ENCODE measurements around the gene PCSK6. TPM values are rescaled to one million over a fixed set of nuclear protein-coding genes. Genes with fewer than 3 reads are reported as not detected.

The PCSK6 gene
- total RNA-seq, 1 donor from 2014 or later: 1.1 TPM

GRCh38 chr15:101296418-101297405 lies 192.8 kb downstream of the PCSK6 start:
- no peak for DNase-seq
- CTCF ChIA-PET: interaction anchor here (1.1 to 1.5 kb wide), 2 partner anchors 205 to 343 kb away, joined by 3 to 11 read pairs; no protein-coding TSS in a partner anchor
- Mint-ChIP-seq H3K4me3 (peak overlapping the region; percentile 11), H3K4me1 (peaks cover 33% of the 10 kb centered on the region), H3K9me3 (no peaks in the 10 kb centered on the region), H3K36me3 (ENCODE audit: low read depth) (peaks cover 28% of the 10 kb centered on the region), H3K27me3 (no peaks in the 10 kb centered on the region), H3K27ac (no peak overlapping the region)
- intact Hi-C loops (cut with micrococcal nuclease): loop anchor here (10.0 kb wide), 1 partner anchor 1372 kb away; no protein-coding TSS in a partner anchor
- TF ChIP-seq, protein P1, sequence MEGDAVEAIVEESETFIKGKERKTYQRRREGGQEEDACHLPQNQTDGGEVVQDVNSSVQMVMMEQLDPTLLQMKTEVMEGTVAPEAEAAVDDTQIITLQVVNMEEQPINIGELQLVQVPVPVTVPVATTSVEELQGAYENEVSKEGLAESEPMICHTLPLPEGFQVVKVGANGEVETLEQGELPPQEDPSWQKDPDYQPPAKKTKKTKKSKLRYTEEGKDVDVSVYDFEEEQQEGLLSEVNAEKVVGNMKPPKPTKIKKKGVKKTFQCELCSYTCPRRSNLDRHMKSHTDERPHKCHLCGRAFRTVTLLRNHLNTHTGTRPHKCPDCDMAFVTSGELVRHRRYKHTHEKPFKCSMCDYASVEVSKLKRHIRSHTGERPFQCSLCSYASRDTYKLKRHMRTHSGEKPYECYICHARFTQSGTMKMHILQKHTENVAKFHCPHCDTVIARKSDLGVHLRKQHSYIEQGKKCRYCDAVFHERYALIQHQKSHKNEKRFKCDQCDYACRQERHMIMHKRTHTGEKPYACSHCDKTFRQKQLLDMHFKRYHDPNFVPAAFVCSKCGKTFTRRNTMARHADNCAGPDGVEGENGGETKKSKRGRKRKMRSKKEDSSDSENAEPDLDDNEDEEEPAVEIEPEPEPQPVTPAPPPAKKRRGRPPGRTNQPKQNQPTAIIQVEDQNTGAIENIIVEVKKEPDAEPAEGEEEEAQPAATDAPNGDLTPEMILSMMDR (IDR thresholded peaks at IDR 0.05): no peak
- POLR2A ChIA-PET: interaction anchor here (2.6 to 3.0 kb wide), 3 partner anchors 12 to 357 kb away, joined by 21 to 29 read pairs (median 25); partner anchors contain the start of gene TM2D3
- no peak for ATAC-seq (ENCODE audit: low read depth)

DNA sequence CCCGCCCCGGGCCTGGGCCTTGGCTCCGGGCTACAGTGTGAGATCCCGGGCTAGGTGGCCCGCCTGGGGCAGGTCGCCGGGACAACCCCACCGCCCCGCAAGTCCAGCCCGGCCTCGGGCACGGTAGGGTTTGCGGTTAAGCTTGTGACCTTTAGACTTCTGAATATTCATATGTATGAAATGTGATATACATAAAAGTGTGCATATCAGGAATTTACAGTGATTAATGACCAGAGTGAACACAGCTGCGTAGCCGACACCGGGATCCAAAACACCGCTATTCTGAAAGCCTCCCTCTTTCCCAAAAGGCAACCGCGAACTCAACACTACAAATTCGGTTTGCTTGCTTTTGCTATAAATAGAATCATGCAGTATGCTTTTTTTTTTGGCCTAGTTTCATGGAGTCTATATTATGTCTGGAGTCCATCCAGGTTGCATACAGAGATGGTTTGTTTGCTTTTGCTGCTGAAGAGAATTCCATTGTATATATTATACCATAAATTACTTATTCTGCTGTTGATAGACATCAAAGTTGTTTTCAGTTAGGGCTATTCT lies 193.8 kb downstream of the PCSK6 start:
- intact Hi-C loops (cut with micrococcal nuclease): loop anchor here (1.0 to 10.0 kb wide), 5 partner anchors 39 to 1371 kb away; partner anchors contain the start of genes ASB7, LINS1, LRRK1 and TM2D3
- no peaks in the 10 kb centered on the region for H3K9me3 Mint-ChIP-seq
- TF ChIP-seq, protein P1 (IDR thresholded peaks at IDR 0.05): no peak
- CTCF ChIA-PET: interaction anchor here (0.6 to 1.8 kb wide), 6 partner anchors 10 to 368 kb away, joined by 3 to 8 read pairs (median 3); no protein-coding TSS in a partner anchor
- no peak for DNase-seq
- POLR2A ChIA-PET: interaction anchor here (0.6 to 3.0 kb wide), 9 partner anchors 11 to 693 kb away, joined by 3 to 30 read pairs (median 13); partner anchors contain the start of genes ASB7, CHSY1, LINS1 and TM2D3
- peak overlapping the region; percentile 95 for H3K27ac Mint-ChIP-seq
- ATAC-seq (ENCODE audit: low read depth): no peak
- H3K4me3 Mint-ChIP-seq: peak overlapping the region; percentile 97
- peaks cover 39% of the 10 kb centered on the region for H3K4me1 Mint-ChIP-seq
- H3K27me3 Mint-ChIP-seq: no peaks in the 10 kb centered on the region
- H3K36me3 Mint-ChIP-seq (ENCODE audit: low read depth): peaks cover 31% of the 10 kb centered on the region

DNA sequence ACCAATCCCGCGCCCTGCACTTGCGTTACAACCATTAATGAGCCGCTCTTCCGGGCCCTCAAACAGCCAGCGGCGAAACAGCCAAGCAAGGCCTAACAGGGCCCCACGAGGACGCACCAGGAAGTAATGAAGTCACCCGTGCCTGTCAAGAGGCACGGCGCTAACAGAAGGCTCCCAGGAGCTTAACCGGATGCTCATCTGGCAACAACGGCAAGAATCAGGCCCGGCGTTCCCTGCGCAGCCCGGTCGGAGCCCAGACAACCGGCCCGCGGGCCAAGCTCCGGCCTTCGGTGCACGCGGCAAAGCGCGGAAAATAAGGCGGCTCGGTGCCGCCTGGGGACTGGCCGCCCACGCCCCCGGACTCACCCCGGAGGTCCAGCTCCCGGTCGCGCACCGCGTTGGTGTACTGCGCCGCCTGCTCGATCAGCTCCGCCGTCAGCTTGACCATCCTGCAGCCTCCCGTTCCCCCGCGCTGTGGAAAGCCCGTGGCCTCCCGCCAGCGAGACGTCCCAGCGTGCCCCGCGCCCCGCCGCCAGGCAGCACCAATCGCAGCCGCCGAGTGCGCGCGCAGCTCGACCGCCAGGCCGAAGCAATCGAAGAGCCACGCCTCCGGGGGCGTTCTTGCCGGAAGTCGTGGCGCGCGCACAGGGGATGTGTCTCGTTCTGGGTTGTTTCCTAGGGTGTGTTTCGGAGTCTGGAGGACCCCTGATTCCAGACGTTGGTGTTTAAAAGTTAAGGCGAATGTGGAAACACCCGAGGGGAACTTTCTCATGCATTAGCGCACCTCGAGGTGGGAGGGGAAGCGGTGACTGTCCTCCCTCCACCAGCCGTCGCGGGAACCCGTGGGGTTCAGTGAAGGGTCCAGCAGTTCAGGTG lies 194.5 kb downstream of the PCSK6 start, which contains the start of gene SNRPA1:
Gene SNRPA1 (minus strand): TSS at position 518 of the 876 bp plus-strand sequence. CDS start 70 bp downstream, at position 448.
- Mint-ChIP-seq H3K27ac (peak within 1 kb of the TSS; percentile 95), H3K9me3 (no peaks in the 10 kb centered on the region), H3K4me3 (peak within 1 kb of the TSS; percentile 97), H3K36me3 (ENCODE audit: low read depth) (peaks cover 36% of the 10 kb centered on the region), H3K4me1 (peaks cover 45% of the 10 kb centered on the region), H3K27me3 (no peaks in the 10 kb centered on the region)
- CTCF ChIA-PET: interaction anchor here (0.6 to 1.8 kb wide), 7 partner anchors 9 to 367 kb away, joined by 3 to 8 read pairs (median 3); no protein-coding TSS in a partner anchor
- DNase-seq (peak; percentile 99), ATAC-seq (ENCODE audit: low read depth) (peak; percentile 83)
- intact Hi-C loops (cut with micrococcal nuclease): loop anchor here (1.0 to 10.0 kb wide), 8 partner anchors 18 to 1370 kb away; partner anchors contain the start of genes ASB7, LINS1, LRRK1 and SELENOS
- TF ChIP-seq, protein P1 (IDR thresholded peaks at IDR 0.05): no peak
- POLR2A ChIA-PET: interaction anchor here (0.6 to 3.0 kb wide), 15 partner anchors 10 to 692 kb away, joined by 3 to 30 read pairs (median 6); partner anchors contain the start of genes ASB7, CHSY1, LINS1 and TARS3

GRCh38 chr15:101293122-101293521 lies 196.4 kb downstream of the PCSK6 start:
- ChIA-PET CTCF (interaction anchor here (1.1 to 5.9 kb wide), 3 partner anchors 208 to 348 kb away, joined by 3 to 42 read pairs (median 4); no protein-coding TSS in a partner anchor), POLR2A (interaction anchor here (0.7 to 1.4 kb wide), 6 partner anchors 11 to 373 kb away, joined by 3 to 9 read pairs (median 4); partner anchors contain the start of gene TM2D3)
- Mint-ChIP-seq H3K27me3 (no peaks in the 10 kb centered on the region), H3K36me3 (ENCODE audit: low read depth) (peaks cover 50% of the 10 kb centered on the region), H3K9me3 (no peaks in the 10 kb centered on the region), H3K4me1 (peaks cover 50% of the 10 kb centered on the region), H3K27ac (peak overlapping the region; percentile 95), H3K4me3 (peak overlapping the region; percentile 97)
- no peak for DNase-seq
- TF ChIP-seq, protein P1 (IDR thresholded peaks at IDR 0.05): no peak
- intact Hi-C loops (cut with micrococcal nuclease): loop anchor here (10.0 kb wide), 1 partner anchor 1368 kb away; no protein-coding TSS in a partner anchor
- ATAC-seq (ENCODE audit: low read depth): no peak

All from activated B cell treated with CpG ODN at 0.5 μM for 24 hours (primary cell).